Stimulated activated naive B cell treated with anti-CD40 and anti-IgM and Interleukin-4, amounts not matched to agents 10 μg/mL and 1 μg/mL and 100 μg/mL, for 72 hours (primary cell): ENCODE results near the gene RAD51B.
"Not testable (repeated sequence)": the region's sequence is repeated elsewhere in the genome, so short reads cannot be mapped to it uniquely, and the experiment has no call there.

Experiments used
- ATAC-seq, 2 donors: fragments of 150-1000 bp; cut with Tn5 transposase; replicated peaks; 2 replicates each; pipeline ENCODE4 v1.10.0; 2021; ENCODE audit warnings: moderate library complexity in 1 of 2
- DNase-seq: peaks from one replicate; pipeline ENCODE4 v3.0.0; 2021
- H3K27ac Mint-ChIP-seq: one replicate; pipeline ENCODE4 v1.8.0; 2022; ENCODE audit warnings: mild to moderate bottlenecking, mixed read lengths
- H3K27me3 Mint-ChIP-seq, 2 donors: one replicate each; pipeline ENCODE4 v1.8.0; 2022; ENCODE audit warnings: mixed read lengths in 2 of 2
- H3K36me3 Mint-ChIP-seq, 2 donors: one replicate each; pipeline ENCODE4 v1.8.0; 2022; ENCODE audit warnings: mixed read lengths in 2 of 2, mild to moderate bottlenecking in 1 of 2
- H3K4me1 Mint-ChIP-seq, 2 donors: one replicate each; pipeline ENCODE4 v1.8.0; 2022; ENCODE audit warnings: mixed read lengths in 2 of 2, mild to moderate bottlenecking in 1 of 2
- H3K4me3 Mint-ChIP-seq, 2 donors: one replicate each; pipeline ENCODE4 v1.8.0; 2022; ENCODE audit warnings: mild to moderate bottlenecking in 2 of 2, mixed read lengths in 2 of 2, moderate library complexity in 1 of 2
- H3K9me3 Mint-ChIP-seq, 2 donors: one replicate each; pipeline ENCODE4 v1.8.0; 2022; ENCODE audit warnings: mixed read lengths in 2 of 2, mild to moderate bottlenecking in 1 of 2

RAD51B gene

DNA sequence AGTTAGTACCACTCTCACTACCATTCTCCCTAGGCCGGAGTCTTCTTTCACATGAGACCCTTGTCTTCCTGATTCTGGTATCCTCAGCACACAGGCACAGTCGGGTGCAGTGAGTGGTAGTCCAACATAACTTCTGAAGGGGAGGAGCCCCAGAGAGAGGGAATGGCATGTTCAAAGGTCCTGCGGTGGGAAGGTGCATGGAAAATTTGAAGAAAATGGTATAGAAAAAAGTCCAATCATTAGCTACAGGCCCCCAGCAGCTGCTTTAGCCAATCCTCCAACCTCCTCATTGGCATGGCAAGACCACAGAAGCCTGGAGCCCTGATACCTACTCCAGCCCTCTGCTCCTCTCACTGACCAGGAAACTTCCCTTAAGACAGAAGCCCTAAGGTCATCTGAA is 876.7 kb downstream of the RAD51B start:
- Mint-ChIP-seq H3K27ac (no peak overlapping the region), H3K4me1 (peaks cover 42 to 61% of the 10 kb centered on the region in 2 donors), H3K4me3 (no peak overlapping the region), H3K36me3 (peaks cover 0 to 2% of the 10 kb centered on the region in 2 donors), H3K9me3 (no peaks in the 10 kb centered on the region), H3K27me3 (no peaks in the 10 kb centered on the region)
- DNase-seq (no peak), ATAC-seq (no peak)

GRCh38 chr14:68696721-68697495 is 877.3 kb downstream of the RAD51B start:
- peaks cover 38 to 56% of the 10 kb centered on the region in 2 donors for H3K4me1 Mint-ChIP-seq
- no peak overlapping the region for H3K27ac Mint-ChIP-seq
- H3K27me3 Mint-ChIP-seq, result no peaks in the 10 kb centered on the region
- DNase-seq (no peak), ATAC-seq (no peak)
- H3K9me3 Mint-ChIP-seq, result no peaks in the 10 kb centered on the region
- H3K36me3 Mint-ChIP-seq, result peaks cover 0 to 2% of the 10 kb centered on the region in 2 donors
- H3K4me3 Mint-ChIP-seq, result no peak overlapping the region

- H3K9me3 Mint-ChIP-seq, H3K27ac Mint-ChIP-seq, H3K36me3 Mint-ChIP-seq, H3K4me3 Mint-ChIP-seq, DNase-seq, H3K27me3 Mint-ChIP-seq, ATAC-seq: not testable (repeated sequence)
- peaks cover 29 to 51% of the 10 kb centered on the region in 2 donors for H3K4me1 Mint-ChIP-seq
These were observed 879.2 kb downstream of the RAD51B start for GRCh38 chr14:68698773-68699172.

GRCh38 chr14:68701001-68701741 is 881.6 kb downstream of the RAD51B start:
- no peak overlapping the region for H3K27ac Mint-ChIP-seq
- no peaks in the 10 kb centered on the region for H3K27me3 Mint-ChIP-seq
- peaks cover 16 to 34% of the 10 kb centered on the region in 2 donors for H3K4me1 Mint-ChIP-seq
- no peak for DNase-seq
- no peak overlapping the region for H3K4me3 Mint-ChIP-seq
- H3K9me3 Mint-ChIP-seq, result no peaks in the 10 kb centered on the region
- ATAC-seq, result peak; percentile 53 to 56
- H3K36me3 Mint-ChIP-seq, result peaks cover 0 to 2% of the 10 kb centered on the region in 2 donors

- Mint-ChIP-seq H3K9me3 (no peaks in the 10 kb centered on the region), H3K4me3 (no peak overlapping the region), H3K36me3 (peaks cover 0 to 2% of the 10 kb centered on the region in 2 donors), H3K27me3 (no peaks in the 10 kb centered on the region), H3K27ac (no peak overlapping the region), H3K4me1 (peaks cover 20 to 39% of the 10 kb centered on the region in 2 donors)
- ATAC-seq (no peak), DNase-seq (no peak)
These were observed 882.6 kb downstream of the RAD51B start for GRCh38 chr14:68702135-68702534.

DNA sequence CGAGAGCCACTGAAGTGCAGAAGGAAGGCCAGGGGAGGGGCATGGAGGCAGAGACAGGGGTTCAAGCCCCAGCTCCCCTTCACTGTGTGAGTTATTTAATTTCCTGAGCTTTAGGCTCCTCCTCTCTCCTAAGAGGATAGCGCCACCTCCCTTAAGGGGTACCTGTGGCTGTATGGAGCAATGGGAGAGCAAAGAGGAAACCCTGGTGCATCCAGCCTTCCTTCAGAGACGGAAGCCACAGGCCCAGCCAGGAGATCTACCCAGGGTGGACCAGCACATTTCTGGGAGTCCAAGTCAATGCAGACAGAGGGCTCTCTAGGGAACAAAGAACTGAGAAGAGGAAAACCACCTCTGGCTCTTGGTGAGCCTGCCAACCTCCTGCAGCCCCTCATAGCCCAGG is 883.0 kb downstream of the RAD51B start:
- H3K36me3 Mint-ChIP-seq, result peaks cover 0 to 2% of the 10 kb centered on the region in 2 donors
- H3K4me1 Mint-ChIP-seq, result peaks cover 20 to 40% of the 10 kb centered on the region in 2 donors
- H3K27me3 Mint-ChIP-seq, result no peaks in the 10 kb centered on the region
- no peak overlapping the region for H3K4me3 Mint-ChIP-seq
- no peak for ATAC-seq
- peak overlapping the region; percentile 77 for H3K27ac Mint-ChIP-seq
- H3K9me3 Mint-ChIP-seq, result no peaks in the 10 kb centered on the region
- no peak for DNase-seq

- Mint-ChIP-seq H3K9me3 (no peaks in the 10 kb centered on the region), H3K27me3 (no peaks in the 10 kb centered on the region), H3K27ac (peak overlapping the region; percentile 77), H3K36me3 (peaks cover 0 to 2% of the 10 kb centered on the region in 2 donors), H3K4me1 (peaks cover 18 to 40% of the 10 kb centered on the region in 2 donors), H3K4me3 (no peak overlapping the region)
- peak; percentile 42 to 46 for ATAC-seq
- no peak for DNase-seq
These were observed 883.5 kb downstream of the RAD51B start for GRCh38 chr14:68703093-68703492.

DNA sequence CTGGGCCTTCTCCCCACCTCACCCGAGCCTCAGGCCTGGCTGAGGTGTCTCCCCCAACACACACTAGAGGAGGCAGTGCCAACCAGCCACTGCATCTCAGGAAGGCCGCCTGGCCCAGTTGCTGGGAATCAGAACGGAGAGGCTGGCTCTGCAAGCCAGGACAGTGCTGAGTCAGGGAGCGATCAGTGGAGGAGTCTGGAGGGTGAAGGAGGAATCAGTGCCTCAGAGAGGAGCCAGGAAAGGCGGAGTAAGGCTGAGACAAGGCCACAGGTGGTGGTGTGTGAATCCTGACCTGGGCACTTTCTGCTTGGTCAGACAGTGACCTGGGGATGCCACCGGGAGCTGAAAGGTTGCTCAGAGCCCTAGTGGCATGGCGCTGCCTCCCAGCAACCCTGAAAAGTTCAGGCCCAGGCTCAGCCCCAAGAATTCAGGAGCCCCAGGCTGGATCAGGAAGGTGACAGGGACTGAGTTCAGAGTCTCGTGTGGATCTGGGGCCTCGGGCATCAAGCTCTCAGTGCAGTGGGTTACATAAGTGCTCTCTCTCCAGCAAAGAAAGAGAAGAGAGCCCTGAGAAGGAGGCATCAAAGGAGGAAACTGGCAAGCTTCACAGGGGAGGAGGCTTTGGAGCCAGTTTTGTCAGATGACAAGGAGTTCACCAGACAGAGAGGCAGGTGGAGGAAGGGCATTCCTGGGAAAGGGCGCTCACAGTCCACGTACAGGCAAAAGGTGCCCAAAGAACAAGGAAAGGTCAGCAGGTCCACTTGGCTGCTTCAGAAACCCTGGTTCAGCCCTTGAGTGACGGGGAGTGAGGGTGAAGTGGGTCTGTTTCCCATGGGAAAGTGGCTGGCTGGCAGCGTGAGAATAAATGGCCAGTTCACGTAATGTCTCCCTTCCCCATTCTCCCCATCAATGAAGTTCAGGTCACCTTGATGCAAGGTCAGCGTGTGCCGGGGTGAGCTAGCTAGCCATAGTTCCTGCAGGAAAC is 885.4 kb downstream of the RAD51B start:
- Mint-ChIP-seq H3K4me1 (peaks cover 20 to 38% of the 10 kb centered on the region in 2 donors), H3K27me3 (no peaks in the 10 kb centered on the region), H3K9me3 (no peaks in the 10 kb centered on the region), H3K36me3 (peaks cover 0 to 2% of the 10 kb centered on the region in 2 donors), H3K27ac (peak overlapping the region; percentile 83), H3K4me3 (no peak overlapping the region)
- DNase-seq, result no peak
- no peak for ATAC-seq

GRCh38 chr14:68705741-68706283 is 886.2 kb downstream of the RAD51B start:
- H3K4me3 Mint-ChIP-seq, result no peak overlapping the region
- H3K4me1 Mint-ChIP-seq, result peaks cover 20 to 42% of the 10 kb centered on the region in 2 donors
- ATAC-seq (no peak), DNase-seq (no peak)
- peaks cover 0 to 2% of the 10 kb centered on the region in 2 donors for H3K36me3 Mint-ChIP-seq
- no peak overlapping the region for H3K27ac Mint-ChIP-seq
- no peaks in the 10 kb centered on the region for H3K27me3 Mint-ChIP-seq
- no peaks in the 10 kb centered on the region for H3K9me3 Mint-ChIP-seq

DNA sequence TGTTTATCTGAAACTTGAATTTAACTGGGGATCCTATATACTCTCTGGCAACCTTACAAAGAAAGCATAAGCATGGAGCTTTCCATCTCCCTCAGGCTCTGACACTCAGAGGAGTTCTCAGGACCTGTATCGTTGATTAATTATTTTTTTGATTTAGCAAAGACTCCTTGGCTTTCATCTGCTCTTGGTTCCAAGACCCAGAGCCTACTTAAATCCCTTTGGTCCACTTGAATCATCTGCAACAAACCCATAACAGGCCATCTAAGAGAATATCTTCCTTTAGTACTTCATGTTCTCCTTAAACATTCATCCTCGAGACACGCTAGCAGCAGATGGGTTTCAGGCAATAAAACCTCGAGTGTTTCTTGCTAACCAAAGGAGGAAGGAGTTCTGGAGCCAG is 887.9 kb downstream of the RAD51B start:
- no peaks in the 10 kb centered on the region for H3K27me3 Mint-ChIP-seq
- no peak overlapping the region for H3K27ac Mint-ChIP-seq
- H3K36me3 Mint-ChIP-seq, result no peaks in the 10 kb centered on the region
- ATAC-seq (no peak), DNase-seq (no peak)
- H3K4me1 Mint-ChIP-seq, result peaks cover 27 to 48% of the 10 kb centered on the region in 2 donors
- no peaks in the 10 kb centered on the region for H3K9me3 Mint-ChIP-seq
- no peak overlapping the region for H3K4me3 Mint-ChIP-seq

DNA sequence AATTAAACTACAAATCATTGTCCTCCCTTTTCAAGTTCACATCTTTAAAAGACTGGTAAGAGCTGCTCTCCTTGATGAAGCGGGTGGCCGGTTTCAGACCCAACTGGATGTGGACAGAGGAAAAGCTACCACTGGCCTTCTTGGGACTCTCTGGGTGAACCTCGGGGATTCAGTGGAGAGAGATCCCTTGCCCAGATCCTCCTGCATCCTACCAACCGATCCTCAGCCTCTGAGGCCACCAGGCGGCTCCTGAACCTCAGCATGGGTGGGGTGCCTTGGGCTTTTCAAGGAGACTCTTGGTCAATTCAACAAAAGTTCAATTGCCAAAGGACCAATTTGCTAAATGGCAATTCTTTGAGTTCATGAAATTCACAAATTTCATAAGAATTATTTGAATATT is 888.8 kb downstream of the RAD51B start:
- peaks cover 25 to 40% of the 10 kb centered on the region in 2 donors for H3K4me1 Mint-ChIP-seq
- H3K9me3 Mint-ChIP-seq, result no peaks in the 10 kb centered on the region
- no peak overlapping the region for H3K4me3 Mint-ChIP-seq
- no peak for ATAC-seq
- H3K27ac Mint-ChIP-seq, result no peak overlapping the region
- DNase-seq, result no peak
- H3K27me3 Mint-ChIP-seq, result no peaks in the 10 kb centered on the region
- no peaks in the 10 kb centered on the region for H3K36me3 Mint-ChIP-seq

DNA sequence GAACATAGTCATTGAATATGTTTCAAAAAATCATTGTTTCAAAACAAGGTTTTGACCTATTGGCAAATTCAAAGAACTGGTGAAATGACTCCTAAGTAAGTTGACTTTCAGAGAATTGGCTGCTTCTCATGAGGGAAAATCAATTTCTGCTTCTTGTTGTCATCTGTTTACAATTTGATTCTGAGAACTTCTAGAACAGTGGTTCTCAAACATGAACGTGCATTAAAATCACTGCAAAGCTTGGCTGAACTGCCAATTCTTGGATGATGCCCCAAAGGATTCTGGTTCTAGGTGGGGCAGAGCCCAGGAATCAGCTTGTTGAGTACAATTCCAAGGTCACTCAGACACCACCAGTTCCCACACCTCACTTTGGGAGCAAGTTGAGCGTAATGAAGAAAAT is 889.4 kb downstream of the RAD51B start:
- Mint-ChIP-seq H3K27ac (no peak overlapping the region), H3K9me3 (no peaks in the 10 kb centered on the region), H3K27me3 (no peaks in the 10 kb centered on the region), H3K4me1 (peaks cover 26 to 44% of the 10 kb centered on the region in 2 donors), H3K4me3 (no peak overlapping the region), H3K36me3 (no peaks in the 10 kb centered on the region)
- ATAC-seq, result no peak
- DNase-seq, result no peak

DNA sequence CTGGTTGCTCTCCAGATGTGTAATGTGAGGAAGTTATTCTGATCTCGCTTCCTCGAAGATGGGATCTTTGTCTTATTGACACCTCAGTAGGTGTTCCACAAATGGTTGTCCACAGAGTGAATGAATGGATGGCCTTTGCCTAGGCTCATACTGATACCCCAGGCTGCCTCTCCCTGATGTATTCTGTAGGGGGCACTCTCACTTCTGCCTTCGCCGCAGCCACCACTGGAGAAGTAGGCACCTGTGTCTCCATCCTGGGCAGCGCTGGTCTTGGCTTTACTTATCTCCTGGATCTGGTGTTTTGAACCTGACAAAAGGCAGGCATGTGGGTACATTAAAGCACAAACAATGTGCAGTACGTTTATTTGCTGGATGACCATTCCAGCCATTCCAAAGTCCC is 891.2 kb downstream of the RAD51B start:
- ATAC-seq (no peak), DNase-seq (no peak)
- H3K27ac Mint-ChIP-seq, result no peak overlapping the region
- no peak overlapping the region for H3K4me3 Mint-ChIP-seq
- H3K4me1 Mint-ChIP-seq, result peaks cover 30 to 52% of the 10 kb centered on the region in 2 donors
- H3K27me3 Mint-ChIP-seq, result no peaks in the 10 kb centered on the region
- H3K36me3 Mint-ChIP-seq, result no peaks in the 10 kb centered on the region
- no peaks in the 10 kb centered on the region for H3K9me3 Mint-ChIP-seq
